Esophagus muscularis mucosa (tissue), 4 donors: ENCODE data around the gene CNTD1. TPM values are rescaled to one million over a fixed set of nuclear protein-coding genes. Genes with fewer than 3 reads are reported as not detected.

ENCODE experiments used
- DNase-seq: peaks from one replicate; pipeline ENCODE4 v3.0.0-alpha.2; 2017; ENCODE audit errors: extremely low spot score
- H3K27ac ChIP-seq, 4 donors: fragments of 200-600 bp; sonication (generic); replicated peaks in 1 of 4; 1 replicate in 3 of 4; 2 replicates in 1 of 4; pipeline ENCODE4 v1.5.1; 2016 to 2019; ENCODE audit warnings: mild to moderate bottlenecking in 1 of 4
- H3K27me3 ChIP-seq, 4 donors: fragments of 200-600 bp; sonication (generic); one replicate each; pipeline versions ENCODE4 v1.5.1 to v1.6.0; 2016 to 2019
- H3K36me3 ChIP-seq, 4 donors: fragments of 200-600 bp; sonication (generic); one replicate each; pipeline ENCODE4 v1.5.1; 2016 to 2019
- H3K4me1 ChIP-seq, 4 donors: fragments of 200-600 bp; sonication (generic); one replicate each; pipeline ENCODE4 v1.5.1; 2016 to 2019
- H3K4me3 ChIP-seq, 4 donors: fragments of 200-600 bp; sonication (generic); 1 replicate in 2 of 4; 2 replicates in 2 of 4; pipeline ENCODE4 v1.5.1; 2016 to 2019; ENCODE audit warnings: mild to moderate bottlenecking in 4 of 4, moderate library complexity in 1 of 4
- H3K9me3 ChIP-seq, 4 donors: fragments of 200-600 bp; sonication (generic); 1 replicate in 3 of 4; 2 replicates in 1 of 4; pipeline ENCODE4 v1.5.1; 2016 to 2019
- CTCF ChIP-seq, 3 experiments: fragments of 200-600 bp in 2 of 3; fragments of 450-650 bp in 1 of 3; sonication (generic) in 2 of 3; IDR thresholded peaks; one replicate each; pipeline ENCODE4 v1.5.1; 2017 to 2019; ENCODE audit warnings: antibody characterized with exemption in 3 of 3, mild to moderate bottlenecking in 2 of 3, moderate library complexity in 1 of 3
- EP300 ChIP-seq: sonication (generic); formaldehyde crosslinking; IDR thresholded peaks from one replicate; pipeline ENCODE4 v1.6.1; 2017; ENCODE audit warnings: antibody characterized with exemption
- POLR2A ChIP-seq: fragments of 450-650 bp; IDR thresholded peaks from one replicate; pipeline ENCODE4 v1.6.1; 2017; ENCODE audit warnings: antibody characterized with exemption, moderate library complexity, mild to moderate bottlenecking, low read depth
- POLR2AphosphoS5 ChIP-seq, 2 donors: sonication (generic); formaldehyde crosslinking; IDR thresholded peaks; one replicate each; pipeline ENCODE4 v1.6.1; 2017; ENCODE audit warnings: antibody characterized with exemption in 2 of 2
- WGBS: methylation state at CpG from one replicate; pipeline ENCODE4 v1.1.5; 2018; 5-methylcytosine and 5-hydroxymethylcytosine counted together
- intact Hi-C: fragments of 100-400 bp; cut with DNase I; formaldehyde crosslinking; loops from one replicate; pipeline ENCODE4 v1.15.1; 2023
- total RNA-seq, 4 donors: library from RNA; depleted of rRNA; stranded (reverse); fragments of >200 nt; gene quantifications; one replicate each; pipeline versions ENCODE4 v1.1.0 to v1.2.1, GENCODE V29; 2016

The CNTD1 gene
- total RNA-seq, 4 donors from 2014 or later = 0.50 to 3.9 (median 0.57) TPM; not detected in 1

- Histone ChIP-seq H3K4me1 (peaks cover 14 to 19% (median 17%) of the 10 kb centered on the region in 4 donors), H3K27me3 (no peaks in the 10 kb centered on the region), H3K36me3 (peaks cover 23 to 48% (median 42%) of the 10 kb centered on the region in 4 donors), H3K9me3 (no peaks in the 10 kb centered on the region), H3K4me3 (peak overlapping the region; percentile 75 to 98 (median 84)), H3K27ac (peak overlapping the region; percentile 83 to 90 (median 88))
- no peak for TF ChIP-seq CTCF (IDR thresholded peaks at IDR 0.05)
- TF ChIP-seq POLR2AphosphoS5 (IDR thresholded peaks at IDR 0.05) = no peak
- intact Hi-C loops = no loop called here
- DNase-seq = no peak
- 67% methylated on average over 3 of the region's 3 CpGs for WGBS
Measured at GRCh38 chr17:42774066-42774745, 24.5 kb upstream of the CNTD1 start.

GRCh38 chr17:42775534-42776098, 23.0 kb upstream of the CNTD1 start:
- peaks cover 16 to 30% (median 28%) of the 10 kb centered on the region in 4 donors for H3K4me1 ChIP-seq
- no peak overlapping the region for H3K4me3 ChIP-seq
- DNase-seq = no peak
- peaks cover 26 to 54% (median 47%) of the 10 kb centered on the region in 4 donors for H3K36me3 ChIP-seq
- no peaks in the 10 kb centered on the region for H3K9me3 ChIP-seq
- WGBS = 77% methylated on average over 3 of the region's 3 CpGs
- intact Hi-C loops = no loop called here
- peaks cover 0 to 9% (median 0%) of the 10 kb centered on the region in 4 donors for H3K27me3 ChIP-seq
- no peak for TF ChIP-seq POLR2AphosphoS5 (IDR thresholded peaks at IDR 0.05)
- TF ChIP-seq POLR2A = no peak
- no peak for TF ChIP-seq CTCF (IDR thresholded peaks at IDR 0.05)
- no peak for TF ChIP-seq EP300
- no peak overlapping the region for H3K27ac ChIP-seq

DNA sequence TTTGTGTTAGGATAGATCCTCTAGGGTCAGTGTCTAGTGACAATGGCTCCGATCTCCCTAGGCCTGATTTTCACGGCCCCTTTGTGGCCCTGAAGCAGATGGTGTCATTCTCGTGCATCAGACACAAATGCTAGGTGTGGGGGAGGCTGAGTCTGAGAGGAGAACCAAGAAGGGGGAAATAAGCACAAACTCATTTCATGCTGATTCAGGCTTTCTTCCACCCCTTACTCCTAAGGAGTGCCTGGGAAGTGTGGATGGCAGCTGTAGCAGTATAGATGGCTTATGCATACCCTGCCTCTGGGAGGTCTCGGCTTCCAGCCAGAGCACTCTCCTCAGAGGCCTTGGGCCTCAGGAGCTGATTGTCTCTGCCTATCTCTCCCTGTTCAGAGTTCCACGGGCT, 20.1 kb upstream of the CNTD1 start:
- Histone ChIP-seq H3K27ac (no peak overlapping the region), H3K27me3 (peaks cover 0 to 38% (median 10%) of the 10 kb centered on the region in 4 donors), H3K4me1 (peaks cover 18 to 50% (median 44%) of the 10 kb centered on the region in 4 donors), H3K36me3 (peaks cover 26 to 54% (median 47%) of the 10 kb centered on the region in 4 donors), H3K9me3 (no peaks in the 10 kb centered on the region), H3K4me3 (no peak overlapping the region)
- TF ChIP-seq POLR2AphosphoS5 (IDR thresholded peaks at IDR 0.05) (no peak), CTCF (IDR thresholded peaks at IDR 0.05) (no peak), EP300 (no peak), POLR2A (no peak)
- no peak for DNase-seq
- WGBS = 84% methylated on average over 5 of the region's 5 CpGs
- intact Hi-C loops = no loop called here

DNA sequence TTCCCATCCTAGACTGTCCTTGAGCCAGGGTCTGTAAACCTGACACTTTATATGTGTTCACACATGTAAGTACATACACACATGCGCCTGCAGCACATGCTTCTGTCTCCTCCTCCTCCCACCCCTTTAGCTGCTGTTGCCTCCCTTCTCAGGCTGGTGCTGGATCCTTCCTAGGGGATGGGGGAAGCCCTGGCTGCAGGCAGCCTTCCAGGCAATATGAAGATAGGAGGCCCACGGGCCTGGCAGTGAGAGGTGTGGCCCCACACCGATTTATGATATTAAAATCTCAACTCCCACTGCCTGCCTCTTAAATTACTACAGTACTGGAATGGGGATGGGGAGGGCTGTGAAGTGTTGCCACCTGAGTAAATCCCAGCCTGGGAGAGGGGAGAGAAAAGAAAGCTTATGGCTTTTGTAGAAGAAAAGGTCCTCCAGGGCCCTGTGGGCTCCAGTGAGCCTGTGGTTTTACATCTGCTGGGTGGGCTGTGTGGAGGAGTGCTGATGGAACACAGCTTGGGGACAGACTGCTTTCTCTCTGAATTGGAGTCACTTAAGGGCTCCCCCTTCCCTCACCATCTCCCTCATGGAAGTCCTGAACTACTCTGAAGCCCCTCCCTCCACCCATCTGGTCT, 19.2 kb upstream of the CNTD1 start:
- H3K27me3 ChIP-seq = peaks cover 0 to 47% (median 10%) of the 10 kb centered on the region in 4 donors
- no peaks in the 10 kb centered on the region for H3K9me3 ChIP-seq
- TF ChIP-seq POLR2A = no peak
- no peak for TF ChIP-seq CTCF (IDR thresholded peaks at IDR 0.05)
- no peak for TF ChIP-seq EP300
- TF ChIP-seq POLR2AphosphoS5 (IDR thresholded peaks at IDR 0.05) = no peak
- DNase-seq = no peak
- no peak overlapping the region for H3K4me3 ChIP-seq
- peak overlapping the region in 3 of 4 donors; percentile 57 to 70 (median 66) for H3K27ac ChIP-seq
- peaks cover 14 to 48% (median 43%) of the 10 kb centered on the region in 4 donors for H3K4me1 ChIP-seq
- intact Hi-C loops = no loop called here
- peaks cover 26 to 53% (median 47%) of the 10 kb centered on the region in 4 donors for H3K36me3 ChIP-seq
- WGBS = 83% methylated on average over 3 of the region's 3 CpGs
